ENCODE data around the gene LTBP1.
"Not testable (repeated sequence)": the region's sequence is repeated elsewhere in the genome, so short reads cannot be mapped to it uniquely, and the experiment has no call there.

LTBP1 gene

DNA sequence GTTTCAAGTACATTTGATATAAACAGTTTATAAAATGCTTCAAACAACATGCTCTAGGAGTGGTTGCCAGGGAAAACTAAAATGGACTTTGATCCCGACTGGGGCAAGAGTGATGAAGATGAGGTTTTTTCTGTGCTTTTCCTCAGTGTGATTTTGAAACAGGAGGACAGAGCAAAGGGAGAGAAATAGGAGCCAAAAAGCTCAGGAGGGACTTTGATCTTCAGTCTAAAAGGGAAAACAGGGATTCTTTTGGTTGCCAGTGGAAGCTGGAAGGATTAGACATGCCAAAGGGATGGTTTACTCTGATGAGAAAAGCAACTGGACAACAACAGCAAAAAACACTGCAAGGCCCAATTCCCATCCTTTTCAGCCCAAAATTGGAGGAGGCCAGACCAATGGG is 95.5 kb downstream of the LTBP1 start:
- DNase-seq (ENCODE audit: low read depth in 2 of 2) = no peak

DNA sequence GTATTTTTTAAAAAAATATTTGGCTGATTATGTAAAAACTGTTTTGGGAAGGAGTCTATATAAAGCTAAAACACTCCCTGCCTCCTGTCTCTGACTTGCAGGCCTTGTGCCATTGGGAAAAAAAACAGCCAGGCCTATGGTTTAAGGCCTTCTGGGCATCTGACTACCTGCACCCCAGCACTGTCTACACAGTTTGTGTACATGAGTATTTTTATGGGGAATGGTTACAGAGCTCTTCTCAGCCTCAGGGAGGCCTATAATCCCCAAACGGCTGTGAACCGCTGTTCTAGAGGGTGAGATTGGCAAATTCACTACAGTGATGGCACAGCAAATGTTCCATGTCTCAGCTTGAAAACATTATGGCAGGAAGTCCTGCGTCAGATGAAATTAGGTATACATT is 96.1 kb downstream of the LTBP1 start:
- DNase-seq (ENCODE audit: low read depth in 2 of 2) = no peak

- no peak for DNase-seq (ENCODE audit: low read depth in 2 of 2)
These were observed 101.2 kb downstream of the LTBP1 start for GRCh38 chr2:33047939-33048338.

- peak; percentile 75 for DNase-seq (ENCODE audit: low read depth in 2 of 2)
These were observed 105.0 kb downstream of the LTBP1 start for GRCh38 chr2:33051586-33052360.

- no peak for DNase-seq (ENCODE audit: low read depth in 2 of 2)
These were observed 105.6 kb downstream of the LTBP1 start for GRCh38 chr2:33052361-33052735.

DNA sequence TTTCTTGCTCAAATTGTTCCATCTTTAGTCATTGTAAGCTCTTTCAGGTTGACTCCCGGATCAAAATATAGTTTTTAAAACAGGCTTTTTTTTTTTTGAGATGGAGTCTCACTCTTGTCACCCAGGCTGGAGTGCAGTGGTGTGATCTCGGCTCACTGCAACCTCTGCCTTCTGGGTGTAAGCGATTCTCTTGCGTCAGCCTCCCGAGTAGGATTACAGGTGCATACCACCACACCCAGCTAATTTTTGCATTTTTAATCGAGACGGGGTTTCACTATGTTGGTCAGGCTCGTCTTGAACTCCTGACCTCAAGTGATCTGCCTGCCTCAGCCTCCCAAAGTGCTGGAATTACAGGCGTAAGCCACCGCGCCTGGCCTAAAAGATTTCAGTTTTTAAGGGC is 106.0 kb downstream of the LTBP1 start:
- DNase-seq (ENCODE audit: low read depth in 2 of 2) = not testable (repeated sequence)

DNA sequence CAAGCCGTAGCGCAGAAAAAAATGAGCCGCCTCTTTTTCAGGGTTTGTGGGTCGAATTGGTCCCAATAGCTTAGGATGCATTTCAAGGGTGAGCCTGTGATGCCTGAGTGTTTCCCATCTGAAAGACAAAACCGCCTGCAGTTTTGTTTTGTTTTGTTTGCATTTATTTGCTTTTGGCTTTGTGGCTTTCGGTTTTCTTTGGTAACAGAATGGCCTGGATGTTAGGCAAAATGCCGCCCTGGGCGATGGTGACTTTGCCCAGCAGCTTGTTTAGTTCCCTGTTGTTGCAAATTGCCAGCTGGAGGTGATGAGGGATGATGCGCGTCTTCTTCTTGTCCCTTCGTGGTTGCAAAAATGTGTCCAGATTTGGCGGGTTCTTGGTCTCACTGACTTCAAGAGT is 109.4 kb downstream of the LTBP1 start:
- DNase-seq (ENCODE audit: low read depth in 2 of 2) = no peak

DNA sequence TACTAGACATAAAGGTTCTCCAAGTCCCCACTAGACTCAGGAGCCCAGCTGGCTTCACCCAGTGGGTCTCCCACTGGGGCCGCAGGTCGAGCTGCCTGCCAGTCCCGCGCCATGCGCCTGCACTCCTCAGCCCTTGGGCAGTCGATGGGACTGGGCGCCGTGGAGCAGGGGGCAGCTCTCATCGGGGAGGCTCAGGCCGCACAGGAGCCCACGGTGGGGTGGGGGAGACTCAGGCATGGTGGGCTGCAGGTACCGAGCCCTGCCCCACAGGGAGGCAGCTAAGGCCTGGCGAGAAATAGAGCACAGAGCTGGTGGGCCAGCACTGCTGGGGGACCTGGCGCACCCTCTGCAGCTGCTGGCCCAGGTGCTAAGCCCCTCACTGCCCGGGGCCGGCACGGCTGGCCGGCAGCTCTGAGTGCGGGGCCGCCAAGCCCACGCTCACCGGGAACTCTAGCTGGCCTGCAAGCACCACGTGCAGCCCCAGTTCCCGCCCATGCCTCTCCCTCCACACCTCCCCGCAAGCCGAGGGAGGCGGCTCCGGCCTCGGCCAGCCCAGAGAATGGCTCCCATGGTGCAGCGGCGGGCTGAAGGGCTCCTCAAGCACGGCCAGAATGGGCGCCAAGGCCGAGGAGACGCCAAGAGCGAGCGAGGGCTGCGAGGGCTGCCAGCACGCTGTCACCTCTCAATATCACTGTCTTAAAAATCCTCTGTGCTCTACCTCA is 110.7 kb downstream of the LTBP1 start:
- not testable (repeated sequence) for DNase-seq (ENCODE audit: low read depth in 2 of 2)

GRCh38 chr2:33058716-33059470 is 112.1 kb downstream of the LTBP1 start:
- no peak for DNase-seq (ENCODE audit: low read depth in 2 of 2)

- no peak for DNase-seq (ENCODE audit: low read depth in 2 of 2)
These were observed 112.9 kb downstream of the LTBP1 start for GRCh38 chr2:33059471-33060156.

GRCh38 chr2:33060405-33060804 is 113.7 kb downstream of the LTBP1 start:
- DNase-seq (ENCODE audit: low read depth in 2 of 2) = no peak

GRCh38 chr2:33062665-33063250 is 116.0 kb downstream of the LTBP1 start:
- DNase-seq (ENCODE audit: low read depth in 2 of 2) = no peak

GRCh38 chr2:33064349-33064801 is 117.6 kb downstream of the LTBP1 start:
- no peak for DNase-seq (ENCODE audit: low read depth in 2 of 2)

DNA sequence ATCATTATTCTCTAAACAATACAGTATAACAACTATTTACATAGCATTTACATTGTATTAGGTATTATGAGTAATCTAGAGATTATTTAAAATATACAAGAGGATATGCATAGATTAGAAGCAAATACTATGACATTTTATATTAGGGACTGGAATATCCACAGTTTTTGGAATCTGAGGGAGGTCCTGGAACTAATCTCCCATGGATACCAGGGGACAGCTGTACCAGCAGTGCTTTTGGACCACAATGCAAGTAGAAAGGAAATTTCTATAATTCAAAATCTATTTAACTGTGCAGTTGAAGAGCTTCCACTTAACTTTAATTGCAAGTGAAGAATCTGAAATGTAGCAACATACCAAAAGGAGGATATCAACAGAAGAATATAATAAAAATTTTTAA is 120.8 kb downstream of the LTBP1 start:
- DNase-seq (ENCODE audit: low read depth in 2 of 2) = no peak

DNA sequence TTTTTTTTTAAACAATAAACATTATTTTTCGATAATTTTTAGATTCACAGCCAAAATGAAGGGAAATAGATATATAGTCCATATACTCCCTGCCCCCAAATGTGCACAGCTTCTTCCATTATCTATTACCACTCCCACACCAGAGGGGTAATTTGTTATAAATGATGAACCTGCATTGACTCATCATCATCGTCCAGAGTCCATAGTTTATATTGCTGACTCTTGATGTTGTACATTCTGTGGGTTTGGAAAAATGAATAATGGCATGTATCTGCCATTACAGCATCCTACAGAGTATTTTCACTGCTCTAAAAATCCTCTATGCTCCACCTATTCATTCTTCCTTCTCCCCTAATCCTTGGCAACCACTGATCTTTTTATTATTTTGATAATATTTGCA is 121.5 kb downstream of the LTBP1 start:
- DNase-seq (ENCODE audit: low read depth in 2 of 2) = peak; percentile 68 to 69

DNA sequence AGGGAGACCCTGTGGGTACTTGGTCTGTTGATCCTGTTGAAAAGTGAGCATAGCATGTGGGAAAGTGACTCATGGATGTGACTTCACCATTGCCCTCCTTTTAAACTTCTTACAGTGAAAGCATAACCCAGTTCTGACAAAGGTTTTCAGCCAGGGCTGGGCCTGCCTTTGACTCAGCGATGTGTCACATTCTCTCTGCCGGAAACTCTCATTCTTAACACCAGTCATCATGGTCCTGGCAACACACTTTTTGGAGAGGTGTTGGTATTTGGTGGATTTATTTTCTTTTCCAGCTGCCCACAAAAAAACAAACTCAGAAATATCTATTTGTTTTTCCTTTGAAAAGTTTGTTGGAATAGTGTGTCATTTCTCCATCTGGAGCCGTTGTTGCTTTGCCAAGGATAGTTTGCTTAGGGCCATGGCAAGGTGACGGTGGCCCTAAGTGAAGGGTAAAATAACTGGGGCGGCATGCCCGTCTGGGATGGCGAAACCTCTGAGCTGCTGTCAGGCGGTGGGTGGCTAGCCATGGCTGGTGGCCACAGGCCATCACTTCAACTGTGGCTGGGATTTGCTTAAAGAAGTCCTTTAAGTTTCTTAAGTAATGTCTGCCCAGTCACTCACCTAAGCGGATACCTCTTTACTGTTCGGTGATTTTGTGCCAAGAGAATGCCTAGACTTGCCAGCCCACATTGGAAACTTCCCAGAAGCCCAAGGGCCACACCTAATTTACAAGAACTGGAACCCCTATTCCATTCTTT is 123.3 kb downstream of the LTBP1 start:
- peak; percentile 91 to 93 for DNase-seq (ENCODE audit: low read depth in 2 of 2)

DNA sequence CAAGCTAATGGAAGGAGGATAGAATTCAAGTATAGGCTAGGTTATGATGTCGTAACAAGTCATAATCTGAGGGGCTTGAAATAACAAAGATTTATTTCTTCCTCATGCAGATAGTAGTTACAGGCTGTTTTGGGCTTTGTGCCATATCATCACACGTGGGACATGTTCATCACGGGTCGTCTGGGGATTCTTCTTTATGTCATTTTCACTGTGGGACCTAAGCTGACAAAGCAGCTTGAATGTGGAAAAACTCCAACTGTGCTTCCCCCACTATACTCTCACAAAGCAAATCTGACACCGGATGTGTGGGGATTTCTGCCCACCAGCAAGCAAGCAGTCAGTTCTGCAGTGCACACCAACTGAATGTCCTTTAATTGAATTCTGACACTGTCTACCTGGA is 124.8 kb downstream of the LTBP1 start:
- no peak for DNase-seq (ENCODE audit: low read depth in 2 of 2)

DNA sequence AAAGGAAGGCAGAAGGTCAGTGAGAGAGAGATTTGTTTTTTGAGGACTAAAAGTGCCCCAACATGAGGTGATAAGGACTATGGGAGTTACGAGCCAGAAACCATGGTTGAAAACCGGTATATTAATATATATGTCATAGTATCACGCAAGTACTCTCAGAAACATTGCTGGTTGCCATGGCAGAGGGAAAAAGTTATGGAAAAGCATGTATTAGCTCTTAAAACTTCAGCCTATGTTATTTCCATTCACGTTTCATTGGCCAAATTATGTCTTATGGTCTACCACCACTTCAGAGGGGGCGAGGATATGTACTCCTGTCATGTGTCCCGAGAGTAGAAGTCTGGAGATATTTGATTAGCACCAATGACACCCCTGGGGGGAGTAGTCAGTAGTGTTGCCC is 125.9 kb downstream of the LTBP1 start:
- DNase-seq (ENCODE audit: low read depth in 2 of 2) = no peak

GRCh38 chr2:33073018-33073417 is 126.3 kb downstream of the LTBP1 start:
- DNase-seq (ENCODE audit: low read depth in 2 of 2) = no peak

DNA sequence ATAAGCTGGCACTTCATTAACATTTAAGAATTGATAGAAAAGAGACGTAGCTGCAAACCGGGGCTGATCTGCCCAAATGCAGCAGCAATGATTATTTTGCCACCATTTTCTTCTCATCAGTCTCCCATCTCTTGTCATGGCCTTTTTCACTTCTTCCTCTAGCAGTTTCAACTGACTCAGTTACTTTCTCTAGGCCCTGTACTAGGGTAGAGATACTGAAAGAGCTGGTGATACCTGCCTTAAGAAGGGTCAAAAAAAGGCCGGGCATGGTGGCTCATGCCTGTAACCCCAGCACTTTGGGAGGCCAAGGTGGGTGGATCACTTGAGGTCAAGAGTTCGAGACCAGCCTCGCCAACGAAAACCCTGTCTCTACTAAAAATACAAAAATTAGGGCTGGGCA is 127.4 kb downstream of the LTBP1 start:
- DNase-seq (ENCODE audit: low read depth in 2 of 2) = no peak

DNA sequence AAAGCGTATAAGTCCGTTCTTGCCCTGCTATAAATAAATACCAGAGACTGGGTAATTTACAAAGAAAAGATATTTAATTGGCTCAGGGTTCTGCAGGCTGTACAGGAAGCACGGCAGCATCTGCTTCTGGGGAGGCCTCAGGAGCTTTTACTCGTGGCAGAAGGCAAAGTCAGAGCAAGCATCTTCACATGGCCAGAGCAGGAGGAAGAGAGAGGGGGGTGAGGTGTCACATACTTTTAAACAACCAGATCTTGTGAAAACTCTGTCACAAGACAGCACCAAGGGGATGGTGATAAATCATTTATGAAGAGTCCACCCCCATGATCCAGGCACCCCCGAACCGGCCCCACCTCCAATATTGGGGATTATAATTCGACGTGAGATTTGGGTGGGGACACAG is 130.6 kb downstream of the LTBP1 start:
- DNase-seq (ENCODE audit: low read depth in 2 of 2) = no peak
